WI38 (cell line): ENCODE data around the gene LGR5.

ENCODE experiments used
- H3K4me3 ChIP-seq: 2 replicates; pipeline ENCODE4 v1.5.1; 2011; ENCODE audit warnings: low read depth, mild to moderate bottlenecking, control low read depth, low read length
- TF ChIP-seq, protein P1 (sequence below): IDR thresholded peaks from 2 replicates; pipeline ENCODE4 v1.5.1; 2012; ENCODE audit warnings: low read depth, mild to moderate bottlenecking, control low read depth, low read length

LGR5 gene

DNA sequence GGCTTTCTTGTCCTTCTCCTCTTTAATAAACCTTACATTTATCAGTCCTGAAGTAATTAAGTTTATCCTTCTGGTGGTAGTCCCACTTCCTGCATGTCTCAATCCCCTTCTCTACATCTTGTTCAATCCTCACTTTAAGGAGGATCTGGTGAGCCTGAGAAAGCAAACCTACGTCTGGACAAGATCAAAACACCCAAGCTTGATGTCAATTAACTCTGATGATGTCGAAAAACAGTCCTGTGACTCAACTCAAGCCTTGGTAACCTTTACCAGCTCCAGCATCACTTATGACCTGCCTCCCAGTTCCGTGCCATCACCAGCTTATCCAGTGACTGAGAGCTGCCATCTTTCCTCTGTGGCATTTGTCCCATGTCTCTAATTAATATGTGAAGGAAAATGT, 144.8 kb downstream of the LGR5 start:
- no peak overlapping the region for H3K4me3 ChIP-seq
- TF ChIP-seq, protein P1, sequence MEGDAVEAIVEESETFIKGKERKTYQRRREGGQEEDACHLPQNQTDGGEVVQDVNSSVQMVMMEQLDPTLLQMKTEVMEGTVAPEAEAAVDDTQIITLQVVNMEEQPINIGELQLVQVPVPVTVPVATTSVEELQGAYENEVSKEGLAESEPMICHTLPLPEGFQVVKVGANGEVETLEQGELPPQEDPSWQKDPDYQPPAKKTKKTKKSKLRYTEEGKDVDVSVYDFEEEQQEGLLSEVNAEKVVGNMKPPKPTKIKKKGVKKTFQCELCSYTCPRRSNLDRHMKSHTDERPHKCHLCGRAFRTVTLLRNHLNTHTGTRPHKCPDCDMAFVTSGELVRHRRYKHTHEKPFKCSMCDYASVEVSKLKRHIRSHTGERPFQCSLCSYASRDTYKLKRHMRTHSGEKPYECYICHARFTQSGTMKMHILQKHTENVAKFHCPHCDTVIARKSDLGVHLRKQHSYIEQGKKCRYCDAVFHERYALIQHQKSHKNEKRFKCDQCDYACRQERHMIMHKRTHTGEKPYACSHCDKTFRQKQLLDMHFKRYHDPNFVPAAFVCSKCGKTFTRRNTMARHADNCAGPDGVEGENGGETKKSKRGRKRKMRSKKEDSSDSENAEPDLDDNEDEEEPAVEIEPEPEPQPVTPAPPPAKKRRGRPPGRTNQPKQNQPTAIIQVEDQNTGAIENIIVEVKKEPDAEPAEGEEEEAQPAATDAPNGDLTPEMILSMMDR, result no peak

GRCh38 chr12:71585218-71585617, 145.6 kb downstream of the LGR5 start:
- TF ChIP-seq, protein P1, result no peak
- no peak overlapping the region for H3K4me3 ChIP-seq

- TF ChIP-seq, protein P1, result no peak
Measured at GRCh38 chr12:71587012-71587411, 147.4 kb downstream of the LGR5 start.

DNA sequence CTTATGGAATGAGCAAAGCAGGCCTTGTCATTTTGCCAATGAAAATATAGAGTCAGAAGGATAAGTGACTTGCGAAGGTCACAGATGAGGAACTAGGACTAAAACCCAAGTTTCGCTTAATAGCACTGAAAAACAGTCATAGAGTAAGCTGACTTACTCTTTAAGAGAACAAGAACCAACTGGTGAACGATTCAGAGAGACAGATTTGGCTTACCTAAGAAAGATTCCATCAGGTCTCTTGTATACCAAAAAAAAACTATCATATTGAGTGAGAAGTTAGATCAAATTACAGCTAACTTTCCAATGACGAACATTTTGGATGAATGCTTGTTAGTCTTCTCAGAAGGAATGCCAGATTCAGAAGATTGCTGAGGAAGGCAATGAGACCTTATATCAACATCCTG, 149.9 kb downstream of the LGR5 start:
- no peak overlapping the region for H3K4me3 ChIP-seq
- TF ChIP-seq, protein P1, result no peak

More at GRCh38 chr12:71587012-71587411, 147.4 kb downstream of the LGR5 start:
- H3K4me3 ChIP-seq, result no peak overlapping the region

DNA sequence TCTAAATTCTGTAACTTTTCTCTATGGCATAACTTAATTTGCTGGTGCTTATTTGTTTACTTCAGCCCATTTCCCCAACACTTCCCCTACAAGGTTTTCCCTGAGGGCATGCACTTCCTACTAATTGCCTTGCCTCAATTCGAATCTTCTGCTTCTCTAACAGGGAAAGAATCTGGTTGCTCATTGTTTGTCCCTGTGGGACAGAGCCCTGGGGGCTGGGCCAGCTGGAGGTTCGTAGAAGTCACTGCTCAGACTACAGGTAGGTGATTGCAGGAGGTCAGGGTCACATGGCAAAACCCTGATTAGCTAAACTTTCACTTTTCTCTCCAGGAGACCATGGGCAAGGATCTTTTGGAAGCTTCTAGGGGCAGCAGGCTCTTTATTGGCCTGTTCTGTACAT, 152.0 kb downstream of the LGR5 start:
- TF ChIP-seq, protein P1, result no peak
- H3K4me3 ChIP-seq, result no peak overlapping the region

DNA sequence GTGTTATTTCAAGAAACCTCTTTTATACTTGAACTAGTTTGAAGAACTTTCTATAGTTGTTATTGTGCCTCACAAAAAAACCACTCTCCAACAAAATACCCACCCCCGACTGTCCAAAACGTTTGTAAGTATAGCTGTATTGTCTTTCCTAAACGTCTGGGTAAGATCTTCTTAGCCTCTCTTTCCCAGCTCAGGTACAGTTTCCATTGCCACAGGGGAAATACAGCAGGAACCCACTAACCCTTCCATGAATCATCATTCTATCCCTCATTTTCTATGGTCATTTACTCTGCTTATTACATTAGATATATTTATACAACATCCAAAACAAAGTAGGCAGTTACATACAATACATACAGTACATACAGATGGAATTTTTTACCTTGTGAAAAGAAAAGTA, 153.2 kb downstream of the LGR5 start:
- TF ChIP-seq, protein P1, result no peak
- H3K4me3 ChIP-seq, result no peak overlapping the region

GRCh38 chr12:71594214-71594948, 154.8 kb downstream of the LGR5 start:
- no peak overlapping the region for H3K4me3 ChIP-seq

More at GRCh38 chr12:71594214-71594948, 154.8 kb downstream of the LGR5 start:
- TF ChIP-seq, protein P1, result no peak
